ENCODE results near the gene CATSPER1. TPM values are rescaled to one million over a fixed set of nuclear protein-coding genes. Genes with fewer than 3 reads are reported as not detected.

Gene CATSPER1
- total RNA-seq, 4 donors from 2014 or later = 0.52 TPM; not detected in 3

DNA sequence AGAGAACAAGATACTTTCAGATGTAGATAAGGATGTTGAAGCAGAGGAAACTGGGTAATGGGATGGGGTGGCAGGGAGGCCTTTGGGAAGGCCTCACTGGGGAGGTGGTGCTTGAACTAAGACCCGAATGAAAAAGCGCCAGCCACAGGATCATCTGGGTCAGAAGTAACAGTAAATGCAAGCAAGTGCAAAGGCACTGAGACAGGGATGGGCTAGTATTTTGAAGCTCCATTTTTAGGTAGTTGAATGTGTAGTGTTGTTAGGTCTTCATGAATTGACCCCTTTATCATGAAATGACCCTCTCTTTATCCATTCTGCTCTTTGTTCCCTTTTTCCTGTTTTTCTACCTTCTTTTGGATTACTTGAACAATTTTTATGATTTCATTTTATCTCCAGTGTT, 37.6 kb upstream of the CATSPER1 start:
- Histone ChIP-seq H3K27ac (replicated peaks in 1 of 4) (no peak overlapping the region), H3K36me3 (peaks cover 84 to 100% (median 96%) of the 10 kb centered on the region in 4 donors)

DNA sequence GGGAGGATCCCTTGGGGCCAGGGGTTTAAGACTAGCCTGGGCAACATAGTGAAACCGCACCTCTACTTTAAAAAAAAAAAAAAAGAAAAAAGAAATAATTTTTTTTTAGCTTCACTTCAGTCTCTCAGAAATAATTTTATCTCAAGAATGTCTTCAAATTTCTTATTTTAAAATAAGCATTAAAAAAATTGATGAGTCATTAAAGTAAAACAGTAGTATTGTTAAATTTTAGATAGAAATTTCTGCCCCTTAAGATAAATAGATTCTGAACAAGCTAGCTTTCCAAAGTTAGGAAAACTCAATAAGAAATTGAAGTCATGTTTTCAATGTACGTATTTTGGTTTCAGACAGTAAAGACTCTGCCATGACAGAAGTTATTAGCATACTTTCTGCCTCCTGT, 36.1 kb upstream of the CATSPER1 start:
- WGBS = 79% methylated on average over 2 of the region's 2 CpGs
- Histone ChIP-seq H3K4me1 (peaks cover 0 to 5% (median 0%) of the 10 kb centered on the region in 4 donors), H3K9me3 (no peaks in the 10 kb centered on the region), H3K27me3 (no peaks in the 10 kb centered on the region), H3K27ac (replicated peaks in 1 of 4) (no peak overlapping the region), H3K4me3 (no peak overlapping the region), H3K36me3 (peaks cover 95 to 100% (median 98%) of the 10 kb centered on the region in 4 donors)
- intact Hi-C loops (cut with DNase I) = no loop called here
- TF ChIP-seq POLR2AphosphoS5 (IDR thresholded peaks at IDR 0.05) (no peak), POLR2A (IDR thresholded peaks at IDR 0.05; ENCODE audit: low read depth) (no peak), EP300 (IDR thresholded peaks at IDR 0.05) (no peak)
- TF ChIP-seq, protein P1, sequence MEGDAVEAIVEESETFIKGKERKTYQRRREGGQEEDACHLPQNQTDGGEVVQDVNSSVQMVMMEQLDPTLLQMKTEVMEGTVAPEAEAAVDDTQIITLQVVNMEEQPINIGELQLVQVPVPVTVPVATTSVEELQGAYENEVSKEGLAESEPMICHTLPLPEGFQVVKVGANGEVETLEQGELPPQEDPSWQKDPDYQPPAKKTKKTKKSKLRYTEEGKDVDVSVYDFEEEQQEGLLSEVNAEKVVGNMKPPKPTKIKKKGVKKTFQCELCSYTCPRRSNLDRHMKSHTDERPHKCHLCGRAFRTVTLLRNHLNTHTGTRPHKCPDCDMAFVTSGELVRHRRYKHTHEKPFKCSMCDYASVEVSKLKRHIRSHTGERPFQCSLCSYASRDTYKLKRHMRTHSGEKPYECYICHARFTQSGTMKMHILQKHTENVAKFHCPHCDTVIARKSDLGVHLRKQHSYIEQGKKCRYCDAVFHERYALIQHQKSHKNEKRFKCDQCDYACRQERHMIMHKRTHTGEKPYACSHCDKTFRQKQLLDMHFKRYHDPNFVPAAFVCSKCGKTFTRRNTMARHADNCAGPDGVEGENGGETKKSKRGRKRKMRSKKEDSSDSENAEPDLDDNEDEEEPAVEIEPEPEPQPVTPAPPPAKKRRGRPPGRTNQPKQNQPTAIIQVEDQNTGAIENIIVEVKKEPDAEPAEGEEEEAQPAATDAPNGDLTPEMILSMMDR (IDR thresholded peaks at IDR 0.05) = no peak
- no peak for DNase-seq (ENCODE audit: extremely low spot score)

More for the DNA sequence above, 37.6 kb upstream of the CATSPER1 start:
- TF ChIP-seq, protein P1 (IDR thresholded peaks at IDR 0.05) = no peak
- TF ChIP-seq EP300 (IDR thresholded peaks at IDR 0.05) (no peak), POLR2A (IDR thresholded peaks at IDR 0.05; ENCODE audit: low read depth) (no peak), POLR2AphosphoS5 (IDR thresholded peaks at IDR 0.05) (no peak)
- WGBS = 100% methylated on average over 2 of the region's 2 CpGs
- DNase-seq (ENCODE audit: extremely low spot score) = no peak
- H3K4me3 ChIP-seq = no peak overlapping the region
- H3K27me3 ChIP-seq = no peaks in the 10 kb centered on the region
- no peaks in the 10 kb centered on the region for H3K9me3 ChIP-seq
- H3K4me1 ChIP-seq = peaks cover 11 to 20% (median 12%) of the 10 kb centered on the region in 4 donors
- intact Hi-C loops (cut with DNase I) = no loop called here

DNA sequence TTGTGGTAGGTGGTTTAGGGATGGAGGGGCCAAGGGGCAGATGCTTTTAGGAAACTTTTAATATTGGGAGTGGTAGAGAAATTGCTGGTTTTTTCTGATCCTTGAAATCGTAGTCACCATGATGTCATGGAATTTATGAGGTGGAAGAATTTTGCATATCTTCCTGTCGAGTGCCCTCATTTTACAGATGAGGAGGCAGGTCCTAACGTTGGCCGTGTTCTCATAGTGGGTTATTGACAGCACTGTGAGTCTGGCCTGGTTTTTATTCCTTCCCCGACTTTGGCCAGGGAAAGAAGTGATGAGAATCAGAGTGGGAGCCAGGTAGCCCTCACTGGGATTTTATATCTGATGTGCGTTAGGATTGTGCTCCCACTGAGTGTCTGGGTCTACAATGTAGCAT, 35.0 kb upstream of the CATSPER1 start:
- WGBS = 80% methylated on average over 6 of the region's 6 CpGs
- no peak overlapping the region for H3K4me3 ChIP-seq
- no peak for DNase-seq (ENCODE audit: extremely low spot score)
- intact Hi-C loops (cut with DNase I) = no loop called here
- H3K27ac ChIP-seq (replicated peaks in 1 of 4) = no peak overlapping the region
- TF ChIP-seq EP300 (IDR thresholded peaks at IDR 0.05) = no peak
- no peak for TF ChIP-seq POLR2AphosphoS5 (IDR thresholded peaks at IDR 0.05)
- TF ChIP-seq, protein P1 (IDR thresholded peaks at IDR 0.05) = no peak
- no peak for TF ChIP-seq POLR2A (IDR thresholded peaks at IDR 0.05; ENCODE audit: low read depth)
- H3K9me3 ChIP-seq = no peaks in the 10 kb centered on the region
- H3K4me1 ChIP-seq = no peaks in the 10 kb centered on the region
- no peaks in the 10 kb centered on the region for H3K27me3 ChIP-seq
- peaks cover 95 to 100% (median 98%) of the 10 kb centered on the region in 4 donors for H3K36me3 ChIP-seq

DNA sequence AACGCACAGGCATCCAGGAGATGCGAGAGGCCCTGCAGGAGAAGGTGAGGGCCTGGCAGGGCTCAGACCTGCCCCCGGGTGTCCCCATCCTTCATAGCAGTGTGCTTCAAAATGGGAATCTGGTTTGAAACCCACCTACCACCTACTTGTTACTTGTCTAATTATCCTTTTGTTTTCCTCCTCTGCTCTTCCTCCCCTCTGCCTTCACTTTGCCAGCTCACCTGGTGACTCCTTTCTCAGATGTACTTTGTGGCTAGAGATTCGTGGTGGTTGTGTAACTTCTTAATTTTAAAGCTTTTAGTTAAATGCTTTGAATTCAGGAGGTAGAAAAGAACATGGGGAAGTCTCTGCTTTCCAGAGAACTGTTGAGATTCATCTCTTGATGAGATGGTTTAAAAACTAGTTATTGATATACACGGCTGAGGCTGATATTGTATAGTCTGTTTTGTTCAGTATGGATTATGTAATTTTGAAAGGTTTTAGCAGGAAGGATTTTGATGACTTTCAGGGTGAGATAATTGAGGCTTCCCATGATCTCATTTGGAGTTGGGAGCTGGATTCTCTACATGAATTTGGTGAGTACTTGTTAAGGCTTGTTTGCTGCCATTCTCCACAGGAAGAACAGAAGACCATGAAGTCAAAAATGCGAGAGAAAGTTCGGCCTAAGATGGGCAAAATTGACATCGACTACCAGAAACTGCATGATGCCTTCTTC, 33.8 kb upstream of the CATSPER1 start:
- peaks cover 95 to 100% (median 99%) of the 10 kb centered on the region in 4 donors for H3K36me3 ChIP-seq
- TF ChIP-seq EP300 (IDR thresholded peaks at IDR 0.05) (no peak), POLR2A (IDR thresholded peaks at IDR 0.05; ENCODE audit: low read depth) (no peak), POLR2AphosphoS5 (IDR thresholded peaks at IDR 0.05) (no peak)
- TF ChIP-seq, protein P1 (IDR thresholded peaks at IDR 0.05) = no peak
- H3K4me3 ChIP-seq = no peak overlapping the region
- DNase-seq (ENCODE audit: extremely low spot score) = no peak
- H3K27ac ChIP-seq (replicated peaks in 1 of 4) = no peak overlapping the region
- WGBS = 71% methylated on average over 8 of the region's 8 CpGs
- intact Hi-C loops (cut with DNase I) = no loop called here
- no peaks in the 10 kb centered on the region for H3K27me3 ChIP-seq
- no peaks in the 10 kb centered on the region for H3K9me3 ChIP-seq
- H3K4me1 ChIP-seq = peaks cover 0 to 1% (median under 1%) of the 10 kb centered on the region in 4 donors

All from esophagus muscularis mucosa (tissue), 4 donors.